Measurements from ENCODE around the gene GRIA4.

- TF ChIP-seq, protein P1, sequence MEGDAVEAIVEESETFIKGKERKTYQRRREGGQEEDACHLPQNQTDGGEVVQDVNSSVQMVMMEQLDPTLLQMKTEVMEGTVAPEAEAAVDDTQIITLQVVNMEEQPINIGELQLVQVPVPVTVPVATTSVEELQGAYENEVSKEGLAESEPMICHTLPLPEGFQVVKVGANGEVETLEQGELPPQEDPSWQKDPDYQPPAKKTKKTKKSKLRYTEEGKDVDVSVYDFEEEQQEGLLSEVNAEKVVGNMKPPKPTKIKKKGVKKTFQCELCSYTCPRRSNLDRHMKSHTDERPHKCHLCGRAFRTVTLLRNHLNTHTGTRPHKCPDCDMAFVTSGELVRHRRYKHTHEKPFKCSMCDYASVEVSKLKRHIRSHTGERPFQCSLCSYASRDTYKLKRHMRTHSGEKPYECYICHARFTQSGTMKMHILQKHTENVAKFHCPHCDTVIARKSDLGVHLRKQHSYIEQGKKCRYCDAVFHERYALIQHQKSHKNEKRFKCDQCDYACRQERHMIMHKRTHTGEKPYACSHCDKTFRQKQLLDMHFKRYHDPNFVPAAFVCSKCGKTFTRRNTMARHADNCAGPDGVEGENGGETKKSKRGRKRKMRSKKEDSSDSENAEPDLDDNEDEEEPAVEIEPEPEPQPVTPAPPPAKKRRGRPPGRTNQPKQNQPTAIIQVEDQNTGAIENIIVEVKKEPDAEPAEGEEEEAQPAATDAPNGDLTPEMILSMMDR (IDR thresholded peaks at IDR 0.05; ENCODE audit: low read depth, low read length): no peak
- no peak for TF ChIP-seq MAX (IDR thresholded peaks at IDR 0.05; ENCODE audit: low read depth, low read length)
Observed at GRCh38 chr11:105906517-105906916, 296.6 kb downstream of the GRIA4 start.

All from NB4 (cell line).